Chondrocyte (in vitro differentiated cells): Measurements from ENCODE around the gene DHX38. TPM values are rescaled to one million over a fixed set of nuclear protein-coding genes. Genes with fewer than 3 reads are reported as not detected.

ENCODE experiments used
- DNase-seq: peaks from one replicate; pipeline ENCODE4 v3.0.0; 2021; ENCODE audit warnings: mixed read lengths, low spot score
- H3K27ac Mint-ChIP-seq: one replicate; pipeline ENCODE4 v1.8.0; 2021; ENCODE audit warnings: mild to moderate bottlenecking, moderate library complexity, mixed read lengths; ENCODE audit not compliant: unreplicated experiment
- H3K27me3 Mint-ChIP-seq: 2 replicates; pipeline ENCODE4 v1.8.0; 2021; ENCODE audit warnings: low read depth, mixed read lengths
- H3K36me3 Mint-ChIP-seq: 2 replicates; pipeline ENCODE4 v1.8.0; 2021; ENCODE audit warnings: low read depth, mixed read lengths
- H3K4me1 Mint-ChIP-seq: 2 replicates; pipeline ENCODE4 v1.8.0; 2021; ENCODE audit warnings: low read depth, mild to moderate bottlenecking, mixed read lengths
- H3K4me3 Mint-ChIP-seq: one replicate; pipeline ENCODE4 v1.8.0; 2021; ENCODE audit warnings: mild to moderate bottlenecking, moderate library complexity, mixed read lengths; ENCODE audit not compliant: unreplicated experiment
- H3K9me3 Mint-ChIP-seq: 2 replicates; pipeline ENCODE4 v1.8.0; 2021; ENCODE audit warnings: low read depth, mixed read lengths
- CTCF ChIP-seq: fragments of 200-600 bp; sonication (generic); IDR thresholded peaks from 2 replicates; pipeline ENCODE4 v1.5.0; 2021; ENCODE audit warnings: antibody characterized with exemption, mild to moderate bottlenecking, moderate library complexity
- total RNA-seq: library from RNA; stranded (reverse); gene quantifications from 3 replicates; pipeline ENCODE4 v1.2.1, GENCODE V29; 2021

Gene DHX38
- total RNA-seq, 1 donor from 2014 or later = 44.9 TPM

DNA sequence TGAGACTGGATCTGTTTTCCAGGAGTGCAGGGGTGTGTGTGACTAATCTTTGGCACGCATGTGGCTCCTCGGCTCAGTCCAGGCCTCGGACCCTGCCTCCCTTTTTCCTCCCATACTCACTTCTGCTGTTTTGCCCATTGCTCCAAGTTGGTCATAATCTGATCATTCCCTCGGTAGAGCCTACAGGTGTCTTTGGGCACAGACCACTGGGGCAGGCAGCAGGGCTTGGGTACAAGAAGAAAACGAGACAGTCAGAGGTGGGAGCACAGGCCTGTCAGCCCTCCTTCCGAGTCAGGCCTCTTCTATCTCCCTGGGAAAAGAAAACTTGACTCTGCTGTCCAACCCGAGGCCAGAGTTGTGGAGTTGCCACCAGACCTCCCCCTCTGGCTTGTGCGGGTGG lies 29.8 kb downstream of the DHX38 start:
- Mint-ChIP-seq H3K4me1 (peaks cover 6% of the 10 kb centered on the region), H3K27me3 (no peaks in the 10 kb centered on the region), H3K4me3 (no peak overlapping the region), H3K36me3 (no peaks in the 10 kb centered on the region), H3K27ac (no peak overlapping the region), H3K9me3 (no peaks in the 10 kb centered on the region)
- no peak for DNase-seq
- TF ChIP-seq CTCF = no peak

GRCh38 chr16:72124148-72124547 lies 30.5 kb downstream of the DHX38 start:
- H3K9me3 Mint-ChIP-seq = no peaks in the 10 kb centered on the region
- no peak for TF ChIP-seq CTCF
- no peak for DNase-seq

GRCh38 chr16:72124761-72125634 lies 31.4 kb downstream of the DHX38 start:
- no peak for DNase-seq
- H3K36me3 Mint-ChIP-seq = peaks cover 3% of the 10 kb centered on the region
- no peaks in the 10 kb centered on the region for H3K27me3 Mint-ChIP-seq
- H3K9me3 Mint-ChIP-seq = no peaks in the 10 kb centered on the region
- H3K4me3 Mint-ChIP-seq = no peak overlapping the region
- H3K27ac Mint-ChIP-seq = no peak overlapping the region
- TF ChIP-seq CTCF = peak; percentile 90
- peaks cover 6% of the 10 kb centered on the region for H3K4me1 Mint-ChIP-seq

More at GRCh38 chr16:72124148-72124547, 30.5 kb downstream of the DHX38 start:
- Mint-ChIP-seq H3K36me3 (peaks cover 3% of the 10 kb centered on the region), H3K4me1 (peaks cover 6% of the 10 kb centered on the region), H3K27me3 (no peaks in the 10 kb centered on the region), H3K4me3 (no peak overlapping the region), H3K27ac (no peak overlapping the region)

GRCh38 chr16:72125635-72126428 lies 32.2 kb downstream of the DHX38 start:
- Mint-ChIP-seq H3K27me3 (no peaks in the 10 kb centered on the region), H3K27ac (no peak overlapping the region), H3K4me3 (no peak overlapping the region), H3K36me3 (peaks cover 3% of the 10 kb centered on the region), H3K9me3 (no peaks in the 10 kb centered on the region), H3K4me1 (peaks cover 6% of the 10 kb centered on the region)
- no peak for DNase-seq
- TF ChIP-seq CTCF = no peak

GRCh38 chr16:72126429-72126765 lies 32.8 kb downstream of the DHX38 start:
- H3K27ac Mint-ChIP-seq = no peak overlapping the region
- peaks cover 3% of the 10 kb centered on the region for H3K36me3 Mint-ChIP-seq
- DNase-seq = no peak
- no peak for TF ChIP-seq CTCF
- no peak overlapping the region for H3K4me3 Mint-ChIP-seq
- H3K9me3 Mint-ChIP-seq = no peaks in the 10 kb centered on the region
- no peaks in the 10 kb centered on the region for H3K27me3 Mint-ChIP-seq
- peaks cover 6% of the 10 kb centered on the region for H3K4me1 Mint-ChIP-seq
